ENCODE data around the gene GARNL3. TPM values are rescaled to one million over a fixed set of nuclear protein-coding genes. Genes with fewer than 3 reads are reported as not detected.

The GARNL3 gene
- total RNA-seq, 3 donors from 2014 or later, result 13.4 to 44.8 (median 26.2) TPM

DNA sequence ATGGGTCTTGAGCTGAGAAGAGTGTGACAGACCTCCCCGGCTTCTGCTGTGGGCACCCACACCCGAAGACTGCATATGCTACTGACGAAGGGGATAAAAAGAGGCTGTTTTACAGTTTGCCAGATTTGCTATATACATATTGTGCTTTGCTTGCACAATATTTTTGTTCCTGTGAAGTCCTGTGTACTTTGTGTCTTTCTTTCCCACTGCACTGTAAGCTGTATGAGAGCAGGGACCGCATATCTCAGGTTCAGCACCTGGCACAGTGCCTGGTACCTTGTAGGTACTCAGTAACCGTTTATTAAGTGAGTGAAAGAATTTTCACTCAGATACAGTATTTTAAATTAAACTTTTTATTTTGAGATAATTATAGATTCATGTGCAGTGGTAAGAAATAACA is 8.2 kb upstream of the GARNL3 start:
- Histone ChIP-seq H3K4me3 (no peak overlapping the region), H3K4me1 (no peaks in the 10 kb centered on the region), H3K36me3 (no peaks in the 10 kb centered on the region), H3K27me3 (no peaks in the 10 kb centered on the region), H3K9me3 (no peaks in the 10 kb centered on the region), H3K27ac (no peak overlapping the region)
- DNase-seq (ENCODE audit: low spot score in 2 of 2), result no peak
- intact Hi-C loops (cut with DNase I; ENCODE audit: low total_unique reads), result no loop called here
- TF ChIP-seq, protein P1, sequence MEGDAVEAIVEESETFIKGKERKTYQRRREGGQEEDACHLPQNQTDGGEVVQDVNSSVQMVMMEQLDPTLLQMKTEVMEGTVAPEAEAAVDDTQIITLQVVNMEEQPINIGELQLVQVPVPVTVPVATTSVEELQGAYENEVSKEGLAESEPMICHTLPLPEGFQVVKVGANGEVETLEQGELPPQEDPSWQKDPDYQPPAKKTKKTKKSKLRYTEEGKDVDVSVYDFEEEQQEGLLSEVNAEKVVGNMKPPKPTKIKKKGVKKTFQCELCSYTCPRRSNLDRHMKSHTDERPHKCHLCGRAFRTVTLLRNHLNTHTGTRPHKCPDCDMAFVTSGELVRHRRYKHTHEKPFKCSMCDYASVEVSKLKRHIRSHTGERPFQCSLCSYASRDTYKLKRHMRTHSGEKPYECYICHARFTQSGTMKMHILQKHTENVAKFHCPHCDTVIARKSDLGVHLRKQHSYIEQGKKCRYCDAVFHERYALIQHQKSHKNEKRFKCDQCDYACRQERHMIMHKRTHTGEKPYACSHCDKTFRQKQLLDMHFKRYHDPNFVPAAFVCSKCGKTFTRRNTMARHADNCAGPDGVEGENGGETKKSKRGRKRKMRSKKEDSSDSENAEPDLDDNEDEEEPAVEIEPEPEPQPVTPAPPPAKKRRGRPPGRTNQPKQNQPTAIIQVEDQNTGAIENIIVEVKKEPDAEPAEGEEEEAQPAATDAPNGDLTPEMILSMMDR (IDR thresholded peaks at IDR 0.05), result no peak
- TF ChIP-seq POLR2A (IDR thresholded peaks at IDR 0.05), result no peak
- TF ChIP-seq POLR2AphosphoS5 (IDR thresholded peaks at IDR 0.05), result no peak

GRCh38 chr9:127258606-127259471 is 5.7 kb upstream of the GARNL3 start:
- Histone ChIP-seq H3K36me3 (no peaks in the 10 kb centered on the region), H3K9me3 (no peaks in the 10 kb centered on the region), H3K27me3 (no peaks in the 10 kb centered on the region), H3K4me3 (no peak overlapping the region), H3K4me1 (no peaks in the 10 kb centered on the region), H3K27ac (no peak overlapping the region)
- intact Hi-C loops (cut with DNase I; ENCODE audit: low total_unique reads), result no loop called here
- DNase-seq (ENCODE audit: low spot score in 2 of 2), result no peak
- TF ChIP-seq POLR2A (IDR thresholded peaks at IDR 0.05) (no peak), POLR2AphosphoS5 (IDR thresholded peaks at IDR 0.05) (no peak)
- TF ChIP-seq, protein P1 (IDR thresholded peaks at IDR 0.05), result no peak

- no peak for DNase-seq (ENCODE audit: low spot score in 2 of 2)
- intact Hi-C loops (cut with DNase I; ENCODE audit: low total_unique reads), result no loop called here
- H3K27ac ChIP-seq, result no peak overlapping the region
- no peaks in the 10 kb centered on the region for H3K36me3 ChIP-seq
- H3K27me3 ChIP-seq, result no peaks in the 10 kb centered on the region
- H3K9me3 ChIP-seq, result no peaks in the 10 kb centered on the region
- TF ChIP-seq POLR2AphosphoS5 (IDR thresholded peaks at IDR 0.05) (no peak), POLR2A (IDR thresholded peaks at IDR 0.05) (no peak)
- TF ChIP-seq, protein P1 (IDR thresholded peaks at IDR 0.05), result no peak
- H3K4me3 ChIP-seq, result no peak overlapping the region
- H3K4me1 ChIP-seq, result no peaks in the 10 kb centered on the region
Measured at GRCh38 chr9:127262602-127263001, 2.0 kb upstream of the GARNL3 start.

GRCh38 chr9:127263237-127263636 is 1.3 kb upstream of the GARNL3 start:
- no peaks in the 10 kb centered on the region for H3K4me1 ChIP-seq
- H3K36me3 ChIP-seq, result no peaks in the 10 kb centered on the region
- TF ChIP-seq POLR2A (IDR thresholded peaks at IDR 0.05) (no peak), POLR2AphosphoS5 (IDR thresholded peaks at IDR 0.05) (no peak)
- TF ChIP-seq, protein P1 (IDR thresholded peaks at IDR 0.05), result no peak
- DNase-seq (ENCODE audit: low spot score in 2 of 2), result no peak
- H3K27me3 ChIP-seq, result no peaks in the 10 kb centered on the region
- intact Hi-C loops (cut with DNase I; ENCODE audit: low total_unique reads), result no loop called here
- H3K9me3 ChIP-seq, result no peaks in the 10 kb centered on the region
- H3K4me3 ChIP-seq, result no peak overlapping the region
- no peak overlapping the region for H3K27ac ChIP-seq

DNA sequence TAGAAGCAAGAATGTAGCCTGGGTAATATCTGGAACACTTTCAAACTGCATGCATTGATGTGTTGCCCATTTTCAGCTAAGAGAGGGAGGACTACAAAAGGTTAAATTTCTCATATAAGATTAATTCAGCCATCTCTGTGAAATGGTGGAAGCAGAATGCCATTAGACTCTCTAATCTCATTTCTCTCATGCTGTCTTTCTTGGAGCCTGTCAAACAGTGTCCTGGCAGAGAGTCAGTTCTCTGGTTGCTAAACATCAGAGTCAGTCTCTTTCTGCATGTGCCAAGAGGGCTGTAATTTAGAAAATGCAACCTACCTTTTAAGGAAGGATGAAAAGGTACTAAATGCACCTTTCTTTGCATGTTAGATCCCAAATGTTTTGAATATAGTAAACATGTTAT is 910 bp upstream of the GARNL3 start:
- intact Hi-C loops (cut with DNase I; ENCODE audit: low total_unique reads), result no loop called here
- no peaks in the 10 kb centered on the region for H3K4me1 ChIP-seq
- H3K27ac ChIP-seq, result no peak overlapping the region
- no peaks in the 10 kb centered on the region for H3K36me3 ChIP-seq
- no peak for TF ChIP-seq POLR2AphosphoS5 (IDR thresholded peaks at IDR 0.05)
- TF ChIP-seq, protein P1 (IDR thresholded peaks at IDR 0.05), result no peak
- no peak for TF ChIP-seq POLR2A (IDR thresholded peaks at IDR 0.05)
- H3K27me3 ChIP-seq, result no peaks in the 10 kb centered on the region
- H3K4me3 ChIP-seq, result no peak overlapping the region
- H3K9me3 ChIP-seq, result no peaks in the 10 kb centered on the region
- no peak for DNase-seq (ENCODE audit: low spot score in 2 of 2)

All from breast epithelium (tissue), 4 donors.